Astrocyte (in vitro differentiated cells and primary cell): ENCODE data around the gene GRAPL.
"Not testable (repeated sequence)": the region's sequence is repeated elsewhere in the genome, so short reads cannot be mapped to it uniquely, and the experiment has no call there.

Experiments used
- EZH2 ChIP-seq: IDR thresholded peaks from 2 replicates; pipeline ENCODE4 v1.6.1; 2012; ENCODE audit warnings: mild to moderate bottlenecking, low read length, inconsistent platforms; ENCODE audit not compliant: insufficient read depth
- TF ChIP-seq, protein P1 (sequence below): IDR thresholded peaks from 2 replicates; pipeline ENCODE4 v1.5.1; 2011; ENCODE audit warnings: low read depth, mild to moderate bottlenecking, inconsistent platforms, low read length, moderate library complexity; ENCODE audit not compliant: insufficient read depth

DNA sequence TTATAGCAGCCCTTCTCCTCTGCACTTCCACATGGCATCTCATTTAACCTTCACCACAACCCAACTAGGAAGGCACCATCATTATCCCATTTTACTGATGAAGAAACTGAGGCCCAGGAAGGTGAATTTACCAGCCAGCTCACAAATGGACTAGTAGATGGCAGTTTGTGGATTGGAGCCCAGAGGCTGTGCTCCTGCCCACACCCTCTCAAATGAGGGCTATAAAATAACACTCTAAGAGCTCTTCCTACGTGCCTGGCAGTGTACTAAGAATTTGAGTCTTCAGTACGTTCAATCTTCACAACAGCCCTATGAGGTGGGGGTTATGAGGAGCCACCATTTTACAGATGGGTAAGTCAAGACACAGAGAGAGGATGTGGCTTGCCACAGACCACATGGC, 31.5 kb downstream of the GRAPL start:
- TF ChIP-seq, protein P1, sequence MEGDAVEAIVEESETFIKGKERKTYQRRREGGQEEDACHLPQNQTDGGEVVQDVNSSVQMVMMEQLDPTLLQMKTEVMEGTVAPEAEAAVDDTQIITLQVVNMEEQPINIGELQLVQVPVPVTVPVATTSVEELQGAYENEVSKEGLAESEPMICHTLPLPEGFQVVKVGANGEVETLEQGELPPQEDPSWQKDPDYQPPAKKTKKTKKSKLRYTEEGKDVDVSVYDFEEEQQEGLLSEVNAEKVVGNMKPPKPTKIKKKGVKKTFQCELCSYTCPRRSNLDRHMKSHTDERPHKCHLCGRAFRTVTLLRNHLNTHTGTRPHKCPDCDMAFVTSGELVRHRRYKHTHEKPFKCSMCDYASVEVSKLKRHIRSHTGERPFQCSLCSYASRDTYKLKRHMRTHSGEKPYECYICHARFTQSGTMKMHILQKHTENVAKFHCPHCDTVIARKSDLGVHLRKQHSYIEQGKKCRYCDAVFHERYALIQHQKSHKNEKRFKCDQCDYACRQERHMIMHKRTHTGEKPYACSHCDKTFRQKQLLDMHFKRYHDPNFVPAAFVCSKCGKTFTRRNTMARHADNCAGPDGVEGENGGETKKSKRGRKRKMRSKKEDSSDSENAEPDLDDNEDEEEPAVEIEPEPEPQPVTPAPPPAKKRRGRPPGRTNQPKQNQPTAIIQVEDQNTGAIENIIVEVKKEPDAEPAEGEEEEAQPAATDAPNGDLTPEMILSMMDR, result not testable (repeated sequence)
- TF ChIP-seq EZH2, result not testable (repeated sequence)
